ENCODE data around the gene A2M. TPM values are rescaled to one million over a fixed set of nuclear protein-coding genes. Genes with fewer than 3 reads are reported as not detected.
"Not testable (repeated sequence)": the region's sequence is repeated elsewhere in the genome, so short reads cannot be mapped to it uniquely, and the experiment has no call there.

The A2M gene
- total and polyA plus RNA-seq, 7 donors, result 42.6 to 242 (median 86.0) TPM

- TF ChIP-seq CTCF (IDR thresholded peaks at IDR 0.05), result no peak
- Histone ChIP-seq H3K36me3 (ENCODE audit: insufficient read depth in 1 of 2, low read depth in 1 of 2) (no peaks in the 10 kb centered on the region), H3K27ac (no peak overlapping the region), H3K27me3 (ENCODE audit: insufficient read depth in 3 of 3, low read length in 2 of 3) (no peaks in the 10 kb centered on the region), H3K4me1 (no peaks in the 10 kb centered on the region), H3K9me3 (peaks cover 8% of the 10 kb centered on the region), H3K4me3 (no peak overlapping the region)
- intact Hi-C loops (cut with DNase I), result no loop called here
- DNase-seq, result no peak
- WGBS, 3 donors, result 67 to 82% (median 82%) methylated on average over 2 of the region's 2 CpGs
- no peak for ATAC-seq
Measured at GRCh38 chr12:9148926-9149325, 33.2 kb upstream of the A2M start.

- intact Hi-C loops (cut with DNase I), result no loop called here
- DNase-seq (no peak), ATAC-seq (no peak)
- Histone ChIP-seq H3K4me1 (no peaks in the 10 kb centered on the region), H3K36me3 (ENCODE audit: insufficient read depth in 1 of 2, low read depth in 1 of 2) (no peaks in the 10 kb centered on the region), H3K9me3 (peaks cover 8% of the 10 kb centered on the region), H3K27ac (no peak overlapping the region), H3K27me3 (ENCODE audit: insufficient read depth in 3 of 3, low read length in 2 of 3) (no peaks in the 10 kb centered on the region), H3K4me3 (no peak overlapping the region)
- TF ChIP-seq CTCF (IDR thresholded peaks at IDR 0.05), result no peak
- WGBS, 3 donors, result 92 to 100% (median 96%) methylated on average over 2 of the region's 2 CpGs
Measured at GRCh38 chr12:9147461-9147860, 31.7 kb upstream of the A2M start.

- intact Hi-C loops (cut with DNase I), result no loop called here
- H3K9me3 ChIP-seq, result peaks cover 8% of the 10 kb centered on the region
- DNase-seq (no peak), ATAC-seq (no peak)
- H3K27ac ChIP-seq, result no peak overlapping the region
- no peaks in the 10 kb centered on the region for H3K36me3 ChIP-seq (ENCODE audit: insufficient read depth in 1 of 2, low read depth in 1 of 2)
- no peak for TF ChIP-seq CTCF (IDR thresholded peaks at IDR 0.05)
- WGBS, 3 donors, result 20 to 39% (median 30%) methylated on average over 4 of the region's 4 CpGs
- no peak overlapping the region for H3K4me3 ChIP-seq
- H3K27me3 ChIP-seq (ENCODE audit: insufficient read depth in 3 of 3, low read length in 2 of 3), result no peaks in the 10 kb centered on the region
- no peaks in the 10 kb centered on the region for H3K4me1 ChIP-seq
Measured at GRCh38 chr12:9144730-9145106, 29.0 kb upstream of the A2M start.

GRCh38 chr12:9143929-9144729, 28.4 kb upstream of the A2M start:
- H3K9me3 ChIP-seq, result peaks cover 8% of the 10 kb centered on the region
- no peaks in the 10 kb centered on the region for H3K36me3 ChIP-seq (ENCODE audit: insufficient read depth in 1 of 2, low read depth in 1 of 2)
- TF ChIP-seq CTCF (IDR thresholded peaks at IDR 0.05), result no peak
- no peak overlapping the region for H3K4me3 ChIP-seq
- DNase-seq, result no peak
- H3K4me1 ChIP-seq, result no peaks in the 10 kb centered on the region
- 64 to 82% (median 68%) methylated on average over 3 of the region's 3 CpGs for WGBS, 3 donors
- no peak overlapping the region for H3K27ac ChIP-seq
- H3K27me3 ChIP-seq (ENCODE audit: insufficient read depth in 3 of 3, low read length in 2 of 3), result no peaks in the 10 kb centered on the region
- no peak for ATAC-seq
- intact Hi-C loops (cut with DNase I), result no loop called here

DNA sequence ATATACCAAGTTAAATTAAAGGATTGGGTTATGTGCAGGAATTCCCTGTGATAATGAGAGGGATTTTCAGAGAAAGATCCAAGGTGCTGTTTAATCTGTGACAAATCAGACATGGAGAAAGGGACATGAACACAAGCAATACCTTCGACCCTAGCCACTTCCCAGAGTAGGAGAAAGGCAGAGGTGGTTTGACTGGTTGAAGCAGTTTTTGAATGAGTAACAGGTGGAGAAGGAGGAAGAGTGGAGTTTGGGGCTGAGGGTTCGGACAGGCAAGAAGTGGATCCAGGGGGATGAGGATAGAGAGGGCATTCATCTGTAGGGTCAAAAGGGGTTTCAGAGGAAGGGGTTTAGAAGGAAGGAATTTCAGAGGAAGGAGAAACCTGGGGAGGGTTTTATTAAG, 27.4 kb upstream of the A2M start:
- Histone ChIP-seq H3K27ac (no peak overlapping the region), H3K9me3 (peaks cover 8% of the 10 kb centered on the region), H3K27me3 (ENCODE audit: insufficient read depth in 3 of 3, low read length in 2 of 3) (no peaks in the 10 kb centered on the region), H3K4me1 (no peaks in the 10 kb centered on the region), H3K4me3 (no peak overlapping the region), H3K36me3 (ENCODE audit: insufficient read depth in 1 of 2, low read depth in 1 of 2) (no peaks in the 10 kb centered on the region)
- ATAC-seq, result no peak
- WGBS, 3 donors, result 58 to 82% (median 72%) methylated on average over 2 of the region's 2 CpGs
- no peak for TF ChIP-seq CTCF (IDR thresholded peaks at IDR 0.05)
- intact Hi-C loops (cut with DNase I), result no loop called here
- no peak for DNase-seq

DNA sequence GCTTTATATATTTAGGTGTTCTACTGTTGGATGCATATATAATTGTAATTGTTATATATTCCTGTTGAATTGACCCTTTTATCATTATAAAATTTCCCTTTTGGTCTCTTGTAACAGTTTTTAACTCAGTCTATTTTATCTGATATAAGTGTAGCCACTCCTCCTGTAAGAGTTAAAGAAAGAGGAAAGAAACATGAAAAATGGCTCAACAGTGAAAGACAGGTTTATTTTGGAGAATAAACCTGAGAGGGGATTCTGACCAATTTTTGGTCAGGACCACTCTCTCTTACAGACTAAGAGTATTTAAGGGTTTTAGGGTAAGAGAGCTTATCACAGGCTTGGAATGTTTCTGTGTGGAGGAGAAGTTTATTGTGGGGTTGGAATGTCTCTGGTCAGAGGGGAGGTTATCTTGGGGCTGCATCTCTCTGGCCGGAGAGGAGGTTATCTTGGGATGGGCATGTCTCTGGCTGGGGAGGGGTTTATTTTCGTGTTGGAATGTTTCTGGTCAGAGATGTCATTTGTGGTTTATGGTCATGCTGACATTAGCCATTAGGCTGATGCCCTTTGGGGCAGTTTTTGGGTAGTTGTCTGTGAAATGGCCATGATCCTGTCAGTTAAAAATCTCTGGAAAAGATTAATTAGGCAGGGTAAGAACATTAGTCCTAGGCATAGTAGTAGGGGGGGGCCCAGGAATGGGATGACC, 24.0 kb upstream of the A2M start:
- ATAC-seq; H3K9me3 ChIP-seq; H3K4me3 ChIP-seq; H3K36me3 ChIP-seq (ENCODE audit: insufficient read depth in 1 of 2, low read depth in 1 of 2); H3K4me1 ChIP-seq; H3K27ac ChIP-seq; H3K27me3 ChIP-seq (ENCODE audit: insufficient read depth in 3 of 3, low read length in 2 of 3); intact Hi-C loops (cut with DNase I); DNase-seq: not testable (repeated sequence)
- 37 to 55% (median 46%) methylated on average over 2 of the region's 2 CpGs for WGBS, 3 donors
